MM.1S (cell line): Measurements from ENCODE around the gene MMP13.

Experiments used
- DNase-seq: peaks from one replicate; pipeline ENCODE4 v3.0.0-alpha.2; 2015
- H2AFZ ChIP-seq: fragments of 300-600 bp; sonication (generic); 2 replicates; pipeline ENCODE4 v1.6.0; 2016; ENCODE audit warnings: antibody characterized with exemption, low read length
- H3F3A ChIP-seq: fragments of 300-600 bp; sonication (generic); 2 replicates; pipeline ENCODE4 v1.6.1; 2016; ENCODE audit warnings: mild to moderate bottlenecking, antibody characterized with exemption, low read length, moderate library complexity, mixed read lengths; ENCODE audit not compliant: insufficient read depth
- H3K27ac ChIP-seq: fragments of 300-600 bp; sonication (generic); 2 replicates; pipeline ENCODE4 v1.5.1; 2016; ENCODE audit warnings: mild to moderate bottlenecking, low read length
- H3K27me3 ChIP-seq: fragments of 300-600 bp; sonication (generic); replicated peaks from 2 replicates; pipeline ENCODE4 v1.6.0; 2016; ENCODE audit warnings: low read length; ENCODE audit not compliant: insufficient read depth
- H3K36me3 ChIP-seq: fragments of 300-600 bp; sonication (generic); replicated peaks from 2 replicates; pipeline ENCODE4 v1.6.1; 2016; ENCODE audit warnings: mild to moderate bottlenecking, low read length, mixed read lengths; ENCODE audit not compliant: insufficient read depth
- H3K4me1 ChIP-seq: fragments of 300-600 bp; sonication (generic); 2 replicates; pipeline ENCODE4 v1.6.1; 2016; ENCODE audit warnings: low read length, mixed read lengths
- H3K4me2 ChIP-seq: fragments of 300-600 bp; sonication (generic); 2 replicates; pipeline ENCODE4 v1.6.0; 2016; ENCODE audit warnings: low read depth, low read length
- H3K4me3 ChIP-seq: fragments of 300-600 bp; sonication (generic); 2 replicates; pipeline ENCODE4 v1.5.1; 2016; ENCODE audit warnings: low read length, mixed read lengths
- H3K79me2 ChIP-seq: fragments of 300-600 bp; sonication (generic); 2 replicates; pipeline ENCODE4 v1.6.1; 2016; ENCODE audit warnings: mixed run types, low read length, mixed read lengths
- H3K9ac ChIP-seq: fragments of 300-600 bp; sonication (generic); 2 replicates; pipeline ENCODE4 v1.6.1; 2016; ENCODE audit warnings: low read length, mixed read lengths
- H3K9me2 ChIP-seq: fragments of 300-600 bp; sonication (generic); replicated peaks from 2 replicates; pipeline ENCODE4 v1.6.1; 2016; ENCODE audit warnings: mild to moderate bottlenecking, low read length, mixed read lengths; ENCODE audit not compliant: insufficient read depth
- H3K9me3 ChIP-seq: fragments of 300-600 bp; sonication (generic); replicated peaks from 2 replicates; pipeline ENCODE4 v1.6.1; 2016; ENCODE audit warnings: mild to moderate bottlenecking, low read length, mixed read lengths; ENCODE audit not compliant: insufficient read depth
- H4K20me1 ChIP-seq: fragments of 300-600 bp; sonication (generic); 2 replicates; pipeline ENCODE4 v1.6.1; 2016; ENCODE audit warnings: mild to moderate bottlenecking, low read length, moderate library complexity, mixed read lengths; ENCODE audit not compliant: insufficient read depth
- EZH2 ChIP-seq: fragments of 300-600 bp; sonication (generic); optimal IDR thresholded peaks from 2 replicates; pipeline ENCODE3; 2017; ENCODE audit warnings: low read depth, mild to moderate bottlenecking, antibody characterized with exemption, low read length, mixed read lengths
- EZH2phosphoT487 ChIP-seq: fragments of 300-600 bp; sonication (generic); IDR thresholded peaks from 2 replicates; pipeline ENCODE4 v1.6.1; 2018; ENCODE audit warnings: antibody characterized with exemption, low read length
- TF ChIP-seq, protein P1 (sequence below): fragments of 300-600 bp; sonication (generic); IDR thresholded peaks from 2 replicates; pipeline ENCODE4 v1.5.1; 2016; ENCODE audit warnings: antibody characterized with exemption, low read length, mixed read lengths

MMP13 gene

DNA sequence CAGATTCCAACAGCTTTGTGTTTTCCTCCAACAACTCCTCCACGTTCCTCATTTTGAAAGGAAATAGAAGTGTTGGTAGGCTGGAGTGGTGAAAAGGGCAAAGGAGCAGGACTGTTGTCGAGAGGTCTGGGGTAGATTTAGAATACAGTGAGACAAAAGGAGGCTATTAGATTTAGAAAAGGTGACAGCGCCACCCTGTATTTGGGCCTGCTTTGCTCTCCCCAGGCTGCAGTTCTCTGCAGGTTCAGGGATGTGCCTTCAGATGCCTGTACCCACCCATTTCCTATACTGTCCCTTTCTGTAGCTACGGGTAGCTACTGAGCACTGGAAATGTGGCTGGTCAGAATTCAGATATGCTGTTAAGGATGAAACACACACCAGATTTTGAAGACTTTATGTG lies 20.8 kb downstream of the MMP13 start:
- TF ChIP-seq, protein P1, sequence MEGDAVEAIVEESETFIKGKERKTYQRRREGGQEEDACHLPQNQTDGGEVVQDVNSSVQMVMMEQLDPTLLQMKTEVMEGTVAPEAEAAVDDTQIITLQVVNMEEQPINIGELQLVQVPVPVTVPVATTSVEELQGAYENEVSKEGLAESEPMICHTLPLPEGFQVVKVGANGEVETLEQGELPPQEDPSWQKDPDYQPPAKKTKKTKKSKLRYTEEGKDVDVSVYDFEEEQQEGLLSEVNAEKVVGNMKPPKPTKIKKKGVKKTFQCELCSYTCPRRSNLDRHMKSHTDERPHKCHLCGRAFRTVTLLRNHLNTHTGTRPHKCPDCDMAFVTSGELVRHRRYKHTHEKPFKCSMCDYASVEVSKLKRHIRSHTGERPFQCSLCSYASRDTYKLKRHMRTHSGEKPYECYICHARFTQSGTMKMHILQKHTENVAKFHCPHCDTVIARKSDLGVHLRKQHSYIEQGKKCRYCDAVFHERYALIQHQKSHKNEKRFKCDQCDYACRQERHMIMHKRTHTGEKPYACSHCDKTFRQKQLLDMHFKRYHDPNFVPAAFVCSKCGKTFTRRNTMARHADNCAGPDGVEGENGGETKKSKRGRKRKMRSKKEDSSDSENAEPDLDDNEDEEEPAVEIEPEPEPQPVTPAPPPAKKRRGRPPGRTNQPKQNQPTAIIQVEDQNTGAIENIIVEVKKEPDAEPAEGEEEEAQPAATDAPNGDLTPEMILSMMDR, result no peak
- no peak for TF ChIP-seq EZH2
- no peak for TF ChIP-seq EZH2phosphoT487

DNA sequence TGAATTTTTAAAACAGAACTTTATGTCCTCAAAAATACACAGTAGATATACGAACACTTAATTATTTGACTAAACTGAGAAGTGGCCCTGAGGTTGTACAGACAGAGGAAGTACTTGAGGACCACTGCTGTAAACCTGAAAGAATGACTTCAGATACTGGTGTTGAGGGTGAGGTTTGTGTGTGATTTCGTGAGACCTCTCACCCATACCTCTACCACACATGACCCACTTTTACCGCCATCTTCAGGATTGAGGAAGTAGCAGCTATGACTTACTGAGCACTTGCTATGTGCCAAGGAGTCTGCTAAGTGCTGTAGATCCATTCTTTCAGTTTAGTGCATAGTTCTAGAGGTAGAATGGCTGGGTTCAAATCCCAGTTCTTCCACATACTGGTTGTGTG lies 21.9 kb downstream of the MMP13 start:
- H3K9me3 ChIP-seq, result no peaks in the 10 kb centered on the region
- no peak for DNase-seq
- no peak overlapping the region for H3K4me3 ChIP-seq
- H4K20me1 ChIP-seq, result no peaks in the 10 kb centered on the region
- TF ChIP-seq, protein P1, result no peak
- TF ChIP-seq EZH2phosphoT487 (no peak), EZH2 (no peak)
- no peaks in the 10 kb centered on the region for H3F3A ChIP-seq
- H3K36me3 ChIP-seq, result no peaks in the 10 kb centered on the region
- no peaks in the 10 kb centered on the region for H3K4me1 ChIP-seq
- H3K9ac ChIP-seq, result no peak overlapping the region
- no peak overlapping the region for H2AFZ ChIP-seq
- no peaks in the 10 kb centered on the region for H3K9me2 ChIP-seq
- H3K27ac ChIP-seq, result no peak overlapping the region
- no peaks in the 10 kb centered on the region for H3K79me2 ChIP-seq
- no peak overlapping the region for H3K4me2 ChIP-seq
- H3K27me3 ChIP-seq, result no peaks in the 10 kb centered on the region

More for the DNA sequence above, 20.8 kb downstream of the MMP13 start:
- DNase-seq, result no peak
- Histone ChIP-seq H4K20me1 (no peaks in the 10 kb centered on the region), H3K9me2 (no peaks in the 10 kb centered on the region), H3K4me2 (no peak overlapping the region), H3K9me3 (no peaks in the 10 kb centered on the region), H3F3A (no peaks in the 10 kb centered on the region), H3K4me3 (no peak overlapping the region), H3K27ac (no peak overlapping the region), H3K79me2 (no peaks in the 10 kb centered on the region), H3K36me3 (no peaks in the 10 kb centered on the region), H2AFZ (no peak overlapping the region), H3K27me3 (no peaks in the 10 kb centered on the region), H3K4me1 (no peaks in the 10 kb centered on the region), H3K9ac (no peak overlapping the region)

DNA sequence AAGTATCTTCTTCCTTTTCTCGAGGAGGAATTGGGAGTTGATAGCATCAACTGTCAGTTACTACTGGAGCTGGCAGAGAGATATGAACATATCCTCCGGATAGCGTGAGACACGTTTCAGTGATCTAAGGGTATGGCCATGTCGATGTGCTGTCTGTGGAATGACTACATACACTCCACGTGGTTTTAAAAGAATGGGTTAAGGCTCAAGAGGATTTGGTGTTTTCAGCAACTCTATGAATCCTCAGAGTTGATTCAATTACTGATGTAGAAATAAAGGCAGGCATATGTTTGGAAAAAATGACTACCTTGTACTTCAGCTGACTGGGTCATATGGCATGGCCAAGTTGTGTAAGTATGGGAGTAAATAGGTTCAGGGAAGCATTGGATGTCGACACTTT lies 22.9 kb downstream of the MMP13 start:
- no peak for DNase-seq
- no peak overlapping the region for H3K27ac ChIP-seq
- H2AFZ ChIP-seq, result no peak overlapping the region
- H3K9me3 ChIP-seq, result no peaks in the 10 kb centered on the region
- no peak overlapping the region for H3K4me3 ChIP-seq
- H3K9me2 ChIP-seq, result no peaks in the 10 kb centered on the region
- TF ChIP-seq, protein P1, result no peak
- TF ChIP-seq EZH2phosphoT487, result no peak
- no peak for TF ChIP-seq EZH2
- H3K36me3 ChIP-seq, result no peaks in the 10 kb centered on the region
- no peaks in the 10 kb centered on the region for H3F3A ChIP-seq
- no peaks in the 10 kb centered on the region for H4K20me1 ChIP-seq
- no peak overlapping the region for H3K9ac ChIP-seq
- no peaks in the 10 kb centered on the region for H3K4me1 ChIP-seq
- no peak overlapping the region for H3K4me2 ChIP-seq
- H3K79me2 ChIP-seq, result no peaks in the 10 kb centered on the region
- no peaks in the 10 kb centered on the region for H3K27me3 ChIP-seq

DNA sequence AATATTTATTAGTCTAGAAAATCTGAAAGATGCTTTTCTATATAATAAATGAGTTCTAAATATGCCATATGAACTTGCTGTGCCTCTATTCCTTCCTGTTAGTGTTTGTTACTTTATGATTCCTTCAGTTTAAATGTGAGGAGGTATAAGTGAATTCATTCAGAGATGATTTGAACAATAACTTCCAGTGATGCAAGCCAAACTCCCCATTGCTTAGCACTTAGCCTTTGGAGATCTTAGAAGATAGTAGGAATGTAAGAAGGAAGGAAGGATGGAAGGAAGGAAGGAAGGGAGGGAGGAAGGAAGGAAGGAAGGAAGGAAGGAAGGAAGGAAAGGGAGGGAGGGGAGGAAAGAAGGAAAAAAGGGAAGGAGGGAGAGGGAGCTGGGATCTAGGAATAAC lies 25.1 kb downstream of the MMP13 start:
- no peaks in the 10 kb centered on the region for H3K27me3 ChIP-seq

More for the DNA sequence above, 25.1 kb downstream of the MMP13 start:
- TF ChIP-seq, protein P1, result no peak
- TF ChIP-seq EZH2 (no peak), EZH2phosphoT487 (no peak)
- no peak overlapping the region for H3K4me3 ChIP-seq
- no peak overlapping the region for H3K9ac ChIP-seq
- no peaks in the 10 kb centered on the region for H3K4me1 ChIP-seq
- no peaks in the 10 kb centered on the region for H3F3A ChIP-seq
- no peaks in the 10 kb centered on the region for H3K79me2 ChIP-seq
- H3K27ac ChIP-seq, result no peak overlapping the region
- H3K4me2 ChIP-seq, result no peak overlapping the region
- no peak overlapping the region for H2AFZ ChIP-seq
- no peaks in the 10 kb centered on the region for H3K9me2 ChIP-seq
- DNase-seq, result no peak
- H3K9me3 ChIP-seq, result no peaks in the 10 kb centered on the region
- no peaks in the 10 kb centered on the region for H3K36me3 ChIP-seq
- no peaks in the 10 kb centered on the region for H4K20me1 ChIP-seq
